Posterior vena cava (tissue), 2 donors: ENCODE measurements around the gene BTRC. TPM values are rescaled to one million over a fixed set of nuclear protein-coding genes. Genes with fewer than 3 reads are reported as not detected.
"Not testable (repeated sequence)": the region's sequence is repeated elsewhere in the genome, so short reads cannot be mapped to it uniquely, and the experiment has no call there.

ENCODE experiments used
- DNase-seq: peaks from one replicate; pipeline ENCODE4 v3.0.0-alpha.2; 2020; ENCODE audit warnings: low spot score
- intact Hi-C, 2 donors: fragments of 100-400 bp; cut with DNase I; formaldehyde crosslinking; loops; one replicate each; pipeline versions ENCODE4 v1.14.1 to v1.14.2; 2022 to 2023
- microRNA-seq, 2 donors: library from miRNA; unstranded; fragments of <30 nt; microRNA quantifications; one replicate each; pipeline ENCODE4 v1.2.0, GENCODE V29; 2020 to 2021; ENCODE audit warnings: borderline microRNAs expressed in 2 of 2
- total RNA-seq, 2 donors: library from RNA; stranded (reverse); fragmentation: NEBNext Ultra II Directional; extraction: Animal tissue kit (Norgen Biotek cat#: 25700); gene quantifications; one replicate each; pipeline ENCODE4 v1.2.1, GENCODE V29; 2021
- donor health status: DM: yes; HTN: yes; CAD: no.
- donor health status: DM: yes; HTN: yes; CAD: no.

BTRC gene
- total RNA-seq, 2 donors from 2014 or later: 13.9 to 14.3 TPM

DNA sequence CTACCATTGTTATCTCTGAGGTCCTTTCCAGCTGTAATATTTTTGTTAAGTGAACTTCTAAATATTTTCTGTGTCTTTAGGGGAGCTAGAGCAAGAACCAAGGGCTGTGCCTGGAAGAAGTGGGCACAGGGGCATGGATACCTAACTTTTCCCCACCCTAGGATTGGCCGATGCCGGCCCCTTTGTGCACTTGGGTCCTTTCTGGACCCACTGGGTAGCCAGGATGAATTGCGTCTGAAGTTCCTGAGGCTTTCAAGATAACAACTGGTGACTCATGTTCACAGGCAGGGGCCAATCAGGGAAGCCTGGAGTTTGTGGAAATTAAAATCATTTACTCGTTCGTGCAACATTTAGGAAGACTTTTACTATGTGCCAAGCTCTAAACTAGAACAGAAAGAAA, 234.9 kb downstream of the BTRC start:
- intact Hi-C loops: no loop called here
- peak; percentile 64 for DNase-seq

DNA sequence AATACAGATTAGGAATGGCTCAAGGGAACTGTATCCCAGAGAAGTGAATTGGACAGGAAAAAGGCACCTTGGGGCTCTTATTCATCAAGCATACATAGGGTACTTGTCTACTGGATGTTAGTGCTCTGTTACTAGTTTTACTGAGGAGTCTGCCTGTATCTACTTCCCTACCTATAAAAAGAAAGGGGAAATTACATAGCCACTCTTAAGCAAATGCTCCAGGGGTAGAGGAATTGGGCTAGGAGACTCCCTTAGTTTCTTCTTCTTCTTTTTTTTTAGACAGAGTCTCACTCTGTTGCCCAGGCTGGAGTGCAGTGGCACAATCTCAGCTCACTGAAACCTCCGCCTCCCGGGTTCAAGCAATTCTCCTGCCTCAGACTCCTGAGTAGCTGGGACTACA, 239.4 kb downstream of the BTRC start:
- intact Hi-C loops, DNase-seq: not testable (repeated sequence)

DNA sequence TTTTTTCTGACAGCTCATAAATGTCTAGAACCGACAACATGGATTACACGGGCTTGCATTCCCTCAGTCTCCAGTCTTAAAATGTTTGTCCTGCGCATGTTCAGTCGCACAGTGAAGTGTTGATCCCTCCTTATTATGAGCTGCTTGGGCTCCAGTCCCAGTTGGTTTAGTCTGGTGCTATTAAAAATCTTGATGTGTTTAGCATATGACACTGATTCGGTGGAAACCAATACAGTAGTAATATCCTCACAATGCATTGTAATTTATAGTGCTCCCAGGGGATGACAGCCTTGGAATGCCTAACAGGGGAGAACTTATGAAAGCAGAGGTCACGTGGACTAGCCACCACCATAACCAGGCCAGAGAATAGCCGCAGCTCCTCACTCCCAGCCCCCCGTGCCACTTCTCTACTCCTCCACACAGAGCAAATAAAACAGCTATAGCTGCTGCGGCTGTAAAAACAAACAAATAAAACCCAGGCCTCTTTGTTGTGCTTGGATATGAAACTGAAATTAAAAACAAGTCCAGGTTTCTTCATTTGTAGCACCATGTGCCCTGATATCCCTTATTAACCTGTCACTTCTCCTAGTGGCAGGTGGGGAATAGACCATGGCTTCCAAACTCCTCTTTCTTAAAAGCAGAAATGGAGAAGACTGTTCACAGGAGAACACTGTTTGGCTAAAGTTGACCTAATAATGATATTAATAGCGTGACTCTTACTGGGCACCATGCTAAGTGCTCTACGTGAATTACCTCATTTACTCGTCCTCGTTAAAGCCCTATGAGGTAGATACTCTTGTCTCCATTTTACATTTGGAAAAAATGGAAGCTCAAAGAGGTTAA, 241.8 kb downstream of the BTRC start:
- intact Hi-C loops: no loop called here
- no peak for DNase-seq

DNA sequence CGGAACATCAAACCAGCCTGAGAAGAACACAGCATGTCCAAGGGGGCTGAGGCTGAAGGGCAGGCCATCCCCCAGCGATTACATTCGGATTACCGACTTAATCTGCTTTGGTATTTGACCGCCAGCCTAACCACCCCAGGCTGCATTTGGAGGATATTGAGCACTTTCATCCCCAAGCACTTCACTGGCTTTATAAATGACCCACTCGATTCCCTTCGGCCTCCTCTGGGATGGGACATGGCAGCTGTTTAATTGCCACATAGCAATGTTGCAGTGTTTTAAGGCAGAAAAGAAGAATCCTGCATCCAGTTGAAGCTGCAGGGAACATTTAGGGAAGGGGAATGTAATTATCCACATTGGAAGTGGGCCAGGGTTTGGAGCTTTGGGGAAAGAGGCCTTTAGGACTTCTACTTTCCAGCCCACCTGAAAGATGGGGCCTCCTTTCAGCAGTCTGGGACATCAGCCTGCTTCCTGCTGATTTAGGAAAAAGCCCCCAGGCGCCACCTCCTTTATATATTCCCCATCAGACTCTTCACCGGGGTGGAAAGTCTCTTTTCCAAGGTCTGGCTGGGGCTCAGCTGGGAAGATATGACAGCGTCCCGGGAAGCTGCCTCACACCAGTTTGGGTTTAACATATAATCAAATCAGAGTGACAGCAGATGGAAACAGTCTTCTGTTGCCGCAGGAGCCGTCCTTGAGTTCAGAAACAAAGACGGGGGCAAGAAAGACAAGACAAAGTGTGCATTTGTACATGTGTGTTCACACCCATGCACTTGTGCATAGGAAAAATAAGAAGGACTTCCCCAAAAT, 243.3 kb downstream of the BTRC start:
- intact Hi-C loops: no loop called here
- DNase-seq: no peak

DNA sequence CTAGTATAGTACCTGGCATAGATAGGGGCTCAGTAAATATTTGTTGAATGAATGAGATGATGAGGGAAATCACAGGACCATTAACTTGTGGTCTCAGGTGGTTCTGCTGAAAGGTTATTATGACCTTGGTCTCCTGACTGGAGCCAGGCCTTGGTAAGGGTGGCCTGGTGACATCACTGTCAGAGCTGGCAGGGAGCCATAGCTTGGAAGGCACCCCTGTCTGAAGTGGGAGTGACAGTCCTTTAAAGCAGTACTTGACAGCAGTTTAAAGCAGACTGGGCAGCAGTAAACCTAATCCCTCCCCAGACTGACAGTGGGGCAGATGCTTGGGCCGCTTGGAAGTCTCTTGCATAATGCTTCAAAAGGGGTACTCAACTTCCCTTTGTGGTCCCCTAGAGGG, 247.6 kb downstream of the BTRC start:
- DNase-seq: no peak
- intact Hi-C loops: loop anchor here in 1 of 2 donors (10.0 kb wide), 1 partner anchor 183 kb away; the partner anchor contains the start of gene NPM3

DNA sequence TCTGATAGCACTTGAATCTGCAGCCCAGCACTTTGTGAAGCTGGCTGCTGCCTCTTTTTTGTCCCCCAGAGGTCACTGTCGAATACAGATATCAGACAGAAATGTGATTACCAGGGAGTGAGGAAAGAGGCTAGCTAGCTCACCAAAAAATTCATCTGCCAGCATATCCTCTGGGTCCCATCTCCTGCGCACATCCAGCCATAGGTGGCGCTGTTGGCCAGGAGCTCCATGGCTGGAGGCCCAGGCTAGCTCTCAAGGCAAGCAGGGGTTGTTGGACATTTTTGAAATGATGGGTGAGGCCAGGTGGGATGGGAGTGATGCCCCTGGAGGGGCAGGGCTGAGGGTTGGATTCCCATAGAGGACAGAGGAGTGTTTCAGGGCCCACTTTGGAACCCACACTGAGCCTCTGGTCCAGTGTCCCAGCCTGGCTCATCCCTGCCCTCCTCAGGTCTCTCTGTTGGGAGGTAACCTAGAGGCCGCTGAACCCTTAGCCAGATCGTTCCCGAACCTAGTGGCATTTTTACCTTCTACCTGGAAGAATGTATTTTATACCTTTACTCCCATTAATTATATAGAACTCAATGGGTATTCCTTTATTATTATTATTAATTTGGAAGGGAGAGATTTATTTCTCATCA, 248.9 kb downstream of the BTRC start:
- intact Hi-C loops: loop anchor here in 1 of 2 donors (10.0 kb wide), 1 partner anchor 182 kb away; the partner anchor contains the start of gene NPM3
- peak; percentile 88 for DNase-seq

Small RNAs within 50 kb of the gene (microRNA-seq; reads per million reads assigned to microRNA genes)
- 0 reads per million in 2 donors for gene MIR3158-1
- 0 reads per million in 2 donors for gene MIR3158-2

Other genes with a start within 250 kb of the BTRC start
- gene TLX1, start 222.9 kb upstream of the BTRC start, total RNA-seq: not detected
- gene LBX1, start 124.7 kb upstream of the BTRC start, total RNA-seq: not detected
- 10 to 100 TPM; 13.9 to 19.1 TPM for gene POLL, start 234.1 kb downstream of the BTRC start, total RNA-seq
- gene DPCD, start 234.2 kb downstream of the BTRC start, total RNA-seq: 10 to 100 TPM; 11.4 to 12.5 TPM